Measurements from ENCODE around the gene MAP1LC3B.

Gene MAP1LC3B

DNA sequence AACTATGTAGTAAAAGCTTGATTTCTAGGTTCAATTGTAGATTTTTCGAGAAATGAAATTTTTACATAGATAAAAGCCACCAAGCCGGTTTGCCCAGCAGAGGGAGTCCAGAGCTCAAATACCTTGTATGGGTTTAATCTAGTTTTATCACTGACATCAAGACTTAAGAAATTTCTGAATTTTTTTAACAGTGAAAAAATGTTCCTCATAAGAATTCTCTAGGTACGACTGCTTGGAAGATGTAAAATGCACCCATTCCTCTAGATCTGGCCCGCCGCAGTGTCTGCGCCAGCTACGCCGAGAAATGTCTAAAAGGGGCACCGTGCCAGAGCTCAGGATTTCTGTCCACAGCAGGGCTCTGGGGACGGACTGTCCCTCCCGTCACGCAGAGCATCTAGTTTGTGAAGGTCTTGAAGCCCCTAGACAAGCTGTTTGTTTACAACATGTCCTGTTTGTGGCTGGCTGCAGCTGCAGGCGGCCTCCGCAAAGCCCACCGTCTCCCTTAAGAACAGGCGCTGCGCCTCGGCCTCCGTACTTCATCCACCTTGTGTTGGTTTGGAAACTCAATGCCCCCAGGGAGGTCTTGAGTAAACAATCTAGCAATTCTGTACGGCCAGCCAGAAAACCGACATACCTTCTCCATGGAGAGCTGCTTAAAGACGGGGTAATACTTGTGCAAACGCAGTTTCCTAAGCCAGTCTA, 24.8 kb downstream of the MAP1LC3B start:
- H3K9me3 ChIP-seq (ENCODE audit: control extremely low read depth in 1 of 5, control insufficient read depth in 4 of 5, insufficient read depth in 2 of 5, low read depth in 1 of 5, low read length in 4 of 5) = no peaks in the 10 kb centered on the region
- H3K27me3 ChIP-seq (replicated peaks in 2 of 5; ENCODE audit: control insufficient read depth in 4 of 5, insufficient read depth in 5 of 5, low read length in 4 of 5) = no peaks in the 10 kb centered on the region
- H3K36me3 ChIP-seq (ENCODE audit: control insufficient read depth in 4 of 4, insufficient read depth in 4 of 4, low read length in 3 of 4) = peaks cover 2 to 63% (median 38%) of the 10 kb centered on the region in 4 experiments
- POLR2A ChIA-PET = interaction anchor here (0.6 to 1.0 kb wide), 2 partner anchors 48 to 57 kb away, joined by 4 to 6 read pairs; no protein-coding TSS in a partner anchor
- peak; percentile 43 to 75 (median 66) for DNase-seq
- 94% methylated on average over 20 of the region's 23 CpGs for WGBS (ENCODE audit: insufficient coverage)
- H3K27ac ChIP-seq (ENCODE audit: insufficient read depth in 1 of 2, low read depth in 1 of 2, low read length in 2 of 2, poor library complexity in 1 of 2, severe bottlenecking in 2 of 2) = no peak overlapping the region
- CTCF ChIA-PET = interaction anchor here (0.6 to 2.1 kb wide), 13 partner anchors 9 to 256 kb away, joined by 3 to 18 read pairs (median 3); no protein-coding TSS in a partner anchor
- H3K4me3 ChIP-seq (ENCODE audit: control insufficient read depth in 1 of 7, extremely low read depth in 1 of 7, insufficient read depth in 4 of 7, low read depth in 2 of 7, low read length in 6 of 7) = no peak overlapping the region
- H3K4me1 ChIP-seq (ENCODE audit: control extremely low read depth in 1 of 4, control insufficient read depth in 4 of 4, insufficient read depth in 4 of 4, low read length in 3 of 4) = no peaks in the 10 kb centered on the region

DNA sequence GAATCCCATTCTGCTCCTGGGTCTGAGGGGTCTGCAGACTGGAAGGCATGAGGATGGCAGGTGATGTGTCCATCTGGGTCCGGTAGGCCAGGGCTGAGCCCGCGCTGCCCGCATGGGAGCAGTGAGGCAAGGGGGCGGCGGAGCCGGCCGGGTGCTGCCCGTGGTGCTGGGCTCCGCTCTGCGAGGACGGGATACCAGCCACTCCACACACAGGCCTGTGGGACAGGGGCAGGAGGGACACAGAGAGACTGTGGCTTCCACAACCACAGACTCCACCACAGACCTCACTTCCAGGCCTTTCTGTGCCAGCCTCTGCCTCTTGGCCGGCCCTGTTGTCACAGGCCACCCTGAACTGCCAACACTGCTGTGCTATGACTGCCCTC, 25.4 kb downstream of the MAP1LC3B start:
- Histone ChIP-seq H3K27me3 (replicated peaks in 2 of 5; ENCODE audit: control insufficient read depth in 4 of 5, insufficient read depth in 5 of 5, low read length in 4 of 5) (no peaks in the 10 kb centered on the region), H3K36me3 (ENCODE audit: control insufficient read depth in 4 of 4, insufficient read depth in 4 of 4, low read length in 3 of 4) (peaks cover 4 to 61% (median 36%) of the 10 kb centered on the region in 4 experiments), H3K4me1 (ENCODE audit: control extremely low read depth in 1 of 4, control insufficient read depth in 4 of 4, insufficient read depth in 4 of 4, low read length in 3 of 4) (no peaks in the 10 kb centered on the region), H3K27ac (ENCODE audit: insufficient read depth in 1 of 2, low read depth in 1 of 2, low read length in 2 of 2, poor library complexity in 1 of 2, severe bottlenecking in 2 of 2) (no peak overlapping the region), H3K4me3 (ENCODE audit: control insufficient read depth in 1 of 7, extremely low read depth in 1 of 7, insufficient read depth in 4 of 7, low read depth in 2 of 7, low read length in 6 of 7) (no peak overlapping the region), H3K9me3 (ENCODE audit: control extremely low read depth in 1 of 5, control insufficient read depth in 4 of 5, insufficient read depth in 2 of 5, low read depth in 1 of 5, low read length in 4 of 5) (no peaks in the 10 kb centered on the region)
- CTCF ChIA-PET = interaction anchor here (1.1 to 2.1 kb wide), 8 partner anchors 9 to 219 kb away, joined by 3 to 18 read pairs (median 4); no protein-coding TSS in a partner anchor
- 96% methylated on average over 3 of the region's 13 CpGs for WGBS (ENCODE audit: insufficient coverage)
- POLR2A ChIA-PET = no interaction called here
- DNase-seq = no peak

DNA sequence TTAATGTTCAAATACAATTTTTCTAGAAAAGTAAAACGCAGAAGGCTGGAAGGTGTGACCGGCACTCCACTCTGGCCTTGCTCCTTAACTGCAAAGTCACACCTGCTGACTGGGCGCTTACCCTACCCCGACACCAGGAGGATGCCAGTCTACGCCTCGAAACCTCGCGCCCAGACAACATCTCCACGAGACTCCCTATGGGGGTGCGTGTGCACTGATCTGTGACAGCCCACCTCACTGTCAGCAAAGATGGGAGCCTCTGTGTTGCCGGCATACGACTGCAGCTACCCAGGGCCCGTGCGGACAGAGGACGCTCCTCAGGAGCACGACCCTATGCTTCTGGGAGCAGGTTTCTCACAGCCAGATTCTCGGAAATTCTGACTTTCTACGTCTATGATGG, 26.1 kb downstream of the MAP1LC3B start:
- H3K4me3 ChIP-seq (ENCODE audit: control insufficient read depth in 1 of 7, extremely low read depth in 1 of 7, insufficient read depth in 4 of 7, low read depth in 2 of 7, low read length in 6 of 7) = no peak overlapping the region
- no peaks in the 10 kb centered on the region for H3K4me1 ChIP-seq (ENCODE audit: control extremely low read depth in 1 of 4, control insufficient read depth in 4 of 4, insufficient read depth in 4 of 4, low read length in 3 of 4)
- H3K36me3 ChIP-seq (ENCODE audit: control insufficient read depth in 4 of 4, insufficient read depth in 4 of 4, low read length in 3 of 4) = peaks cover 4 to 60% (median 35%) of the 10 kb centered on the region in 4 experiments
- ChIA-PET POLR2A (interaction anchor here (0.6 kb wide), 1 partner anchor 165 kb away, joined by 3 read pairs; no protein-coding TSS in a partner anchor), CTCF (interaction anchor here (1.0 to 2.1 kb wide), 3 partner anchors 8 to 218 kb away, joined by 3 to 18 read pairs (median 3); no protein-coding TSS in a partner anchor)
- WGBS (ENCODE audit: insufficient coverage) = over 99% methylated on average over 12 of the region's 18 CpGs
- H3K27ac ChIP-seq (ENCODE audit: insufficient read depth in 1 of 2, low read depth in 1 of 2, low read length in 2 of 2, poor library complexity in 1 of 2, severe bottlenecking in 2 of 2) = no peak overlapping the region
- no peaks in the 10 kb centered on the region for H3K27me3 ChIP-seq (replicated peaks in 2 of 5; ENCODE audit: control insufficient read depth in 4 of 5, insufficient read depth in 5 of 5, low read length in 4 of 5)
- no peaks in the 10 kb centered on the region for H3K9me3 ChIP-seq (ENCODE audit: control extremely low read depth in 1 of 5, control insufficient read depth in 4 of 5, insufficient read depth in 2 of 5, low read depth in 1 of 5, low read length in 4 of 5)
- DNase-seq = no peak

DNA sequence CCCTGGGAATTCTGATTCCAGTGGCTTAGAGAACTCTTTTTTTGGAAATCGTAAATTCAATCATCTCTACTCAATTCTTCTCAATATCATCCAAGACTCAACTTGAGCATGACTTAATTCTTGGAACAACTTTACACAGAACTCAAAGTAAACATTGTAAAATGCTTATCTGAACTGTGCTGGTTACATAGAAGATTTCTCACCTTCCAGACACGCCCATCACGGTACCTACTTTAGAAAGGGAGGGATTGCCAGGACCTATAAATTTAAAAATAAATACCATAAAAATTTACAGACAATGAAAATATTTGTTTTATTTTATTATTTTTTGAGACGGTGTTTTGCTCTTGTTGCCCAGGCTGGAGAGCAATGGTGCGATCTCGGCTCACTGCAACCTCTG, 26.5 kb downstream of the MAP1LC3B start:
- ChIA-PET CTCF (interaction anchor here (0.8 to 1.2 kb wide), 3 partner anchors 140 to 350 kb away, joined by 3 read pairs; no protein-coding TSS in a partner anchor), POLR2A (no interaction called here)
- H3K9me3 ChIP-seq (ENCODE audit: control extremely low read depth in 1 of 5, control insufficient read depth in 4 of 5, insufficient read depth in 2 of 5, low read depth in 1 of 5, low read length in 4 of 5) = no peaks in the 10 kb centered on the region
- no peaks in the 10 kb centered on the region for H3K4me1 ChIP-seq (ENCODE audit: control extremely low read depth in 1 of 4, control insufficient read depth in 4 of 4, insufficient read depth in 4 of 4, low read length in 3 of 4)
- H3K27me3 ChIP-seq (replicated peaks in 2 of 5; ENCODE audit: control insufficient read depth in 4 of 5, insufficient read depth in 5 of 5, low read length in 4 of 5) = no peaks in the 10 kb centered on the region
- no peak for DNase-seq
- H3K36me3 ChIP-seq (ENCODE audit: control insufficient read depth in 4 of 4, insufficient read depth in 4 of 4, low read length in 3 of 4) = peaks cover 4 to 61% (median 36%) of the 10 kb centered on the region in 4 experiments
- no peak overlapping the region for H3K27ac ChIP-seq (ENCODE audit: insufficient read depth in 1 of 2, low read depth in 1 of 2, low read length in 2 of 2, poor library complexity in 1 of 2, severe bottlenecking in 2 of 2)
- no peak overlapping the region for H3K4me3 ChIP-seq (ENCODE audit: control insufficient read depth in 1 of 7, extremely low read depth in 1 of 7, insufficient read depth in 4 of 7, low read depth in 2 of 7, low read length in 6 of 7)
- 100% methylated on average over 1 of the region's 6 CpGs for whole genome bisulfite sequencing (ENCODE audit: insufficient coverage)

DNA sequence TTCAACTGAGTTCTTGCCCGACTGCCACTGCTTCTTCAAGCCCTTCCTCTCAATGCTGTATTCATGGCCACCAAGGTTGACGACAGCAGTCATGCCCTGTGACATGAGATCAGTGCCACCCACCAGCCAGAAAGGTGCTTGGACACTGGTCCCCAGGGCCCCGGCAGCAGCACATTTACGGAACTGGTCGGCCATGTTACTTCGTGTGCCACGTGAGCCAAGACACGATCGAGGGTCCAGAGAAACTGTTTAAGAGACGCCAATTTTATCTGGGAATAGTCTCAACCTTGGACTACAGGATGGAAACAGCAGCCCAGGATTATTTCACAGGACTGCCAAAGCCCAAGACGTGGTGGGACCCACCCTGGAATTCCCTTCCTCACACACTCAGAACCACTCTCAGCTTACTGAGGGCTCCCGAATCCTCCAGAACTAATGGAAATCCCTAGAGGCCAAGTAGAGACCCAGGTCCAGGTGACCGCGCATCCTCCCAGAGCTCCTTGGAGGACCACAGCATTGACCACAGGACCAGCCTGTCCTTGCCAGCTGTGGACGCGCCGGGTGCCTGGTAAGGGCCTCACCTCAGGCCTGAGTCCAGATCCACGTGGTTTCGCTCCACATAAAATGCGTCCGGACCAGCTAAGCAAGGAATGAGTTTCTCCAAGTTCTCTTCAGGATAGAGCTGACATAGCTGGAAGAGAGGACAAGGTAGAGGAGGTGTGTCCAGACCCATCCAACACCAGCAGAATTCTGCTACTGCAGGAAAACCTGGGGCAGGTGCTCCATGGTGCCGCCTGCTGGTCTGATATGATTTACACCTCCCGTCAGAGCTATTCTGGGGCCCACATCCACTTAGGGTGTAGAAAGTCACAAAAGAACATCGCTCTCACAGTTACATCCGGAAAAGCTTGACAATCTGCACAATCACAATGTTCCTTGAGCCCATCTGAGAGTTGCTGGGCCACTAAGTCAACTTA, 28.2 kb downstream of the MAP1LC3B start:
- Histone ChIP-seq H3K4me1 (ENCODE audit: control extremely low read depth in 1 of 4, control insufficient read depth in 4 of 4, insufficient read depth in 4 of 4, low read length in 3 of 4) (no peaks in the 10 kb centered on the region), H3K9me3 (ENCODE audit: control extremely low read depth in 1 of 5, control insufficient read depth in 4 of 5, insufficient read depth in 2 of 5, low read depth in 1 of 5, low read length in 4 of 5) (no peaks in the 10 kb centered on the region), H3K36me3 (ENCODE audit: control insufficient read depth in 4 of 4, insufficient read depth in 4 of 4, low read length in 3 of 4) (peaks cover 4 to 58% (median 32%) of the 10 kb centered on the region in 4 experiments), H3K27ac (ENCODE audit: insufficient read depth in 1 of 2, low read depth in 1 of 2, low read length in 2 of 2, poor library complexity in 1 of 2, severe bottlenecking in 2 of 2) (no peak overlapping the region), H3K27me3 (replicated peaks in 2 of 5; ENCODE audit: control insufficient read depth in 4 of 5, insufficient read depth in 5 of 5, low read length in 4 of 5) (no peaks in the 10 kb centered on the region), H3K4me3 (ENCODE audit: control insufficient read depth in 1 of 7, extremely low read depth in 1 of 7, insufficient read depth in 4 of 7, low read depth in 2 of 7, low read length in 6 of 7) (no peak overlapping the region)
- WGBS (ENCODE audit: insufficient coverage) = 95% methylated on average over 24 of the region's 25 CpGs
- POLR2A ChIA-PET = no interaction called here
- CTCF ChIA-PET = interaction anchor here (0.9 kb wide), 1 partner anchor 15 kb away, joined by 3 read pairs; no protein-coding TSS in a partner anchor
- no peak for DNase-seq

DNA sequence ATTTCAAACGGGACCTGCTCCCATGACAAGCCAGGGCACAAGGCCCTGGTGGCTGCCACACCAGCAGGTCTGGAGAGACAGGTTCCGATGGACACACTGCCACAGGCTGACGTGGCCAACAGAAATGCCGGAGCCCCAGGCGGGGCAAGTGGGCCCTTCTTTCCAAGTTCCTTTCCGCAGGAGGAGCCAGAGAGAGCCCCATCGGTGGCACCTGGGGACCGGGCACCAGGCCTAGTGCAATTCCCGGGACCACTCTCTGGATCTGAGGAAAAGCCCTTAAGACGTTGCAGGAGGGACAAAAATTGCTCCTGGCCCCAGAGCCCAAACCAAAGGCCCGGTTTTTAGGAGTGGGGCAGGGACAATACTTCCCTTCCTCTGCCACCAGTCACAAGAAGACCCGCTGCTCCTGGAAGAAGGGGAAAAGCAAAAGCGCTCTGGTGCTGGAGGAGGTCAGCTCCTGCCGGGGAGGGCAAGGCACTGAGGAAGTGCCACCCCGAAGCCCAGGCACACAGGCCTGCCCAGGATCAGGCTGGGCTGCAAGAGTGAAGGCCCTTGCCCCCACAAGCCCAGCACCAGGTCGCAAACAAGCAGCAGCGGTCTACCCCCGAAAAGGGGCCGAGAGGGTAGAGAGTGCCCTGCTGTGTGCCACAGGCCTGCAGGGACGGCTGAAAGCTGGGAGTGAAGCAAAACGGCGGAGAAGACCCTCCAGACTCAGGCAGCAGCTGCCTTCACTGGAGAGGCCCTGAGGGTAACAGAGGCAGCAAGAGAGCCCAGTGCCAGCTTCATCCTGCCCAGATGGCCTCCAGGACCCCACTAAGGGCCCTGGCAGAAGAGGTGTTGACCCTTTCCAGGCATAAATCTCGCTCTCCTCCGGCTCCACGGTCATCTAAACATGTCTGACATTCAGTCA, 29.1 kb downstream of the MAP1LC3B start:
- Histone ChIP-seq H3K27ac (ENCODE audit: insufficient read depth in 1 of 2, low read depth in 1 of 2, low read length in 2 of 2, poor library complexity in 1 of 2, severe bottlenecking in 2 of 2) (no peak overlapping the region), H3K4me3 (ENCODE audit: control insufficient read depth in 1 of 7, extremely low read depth in 1 of 7, insufficient read depth in 4 of 7, low read depth in 2 of 7, low read length in 6 of 7) (no peak overlapping the region), H3K9me3 (ENCODE audit: control extremely low read depth in 1 of 5, control insufficient read depth in 4 of 5, insufficient read depth in 2 of 5, low read depth in 1 of 5, low read length in 4 of 5) (no peaks in the 10 kb centered on the region), H3K27me3 (replicated peaks in 2 of 5; ENCODE audit: control insufficient read depth in 4 of 5, insufficient read depth in 5 of 5, low read length in 4 of 5) (no peaks in the 10 kb centered on the region), H3K4me1 (ENCODE audit: control extremely low read depth in 1 of 4, control insufficient read depth in 4 of 4, insufficient read depth in 4 of 4, low read length in 3 of 4) (no peaks in the 10 kb centered on the region), H3K36me3 (ENCODE audit: control insufficient read depth in 4 of 4, insufficient read depth in 4 of 4, low read length in 3 of 4) (peaks cover 4 to 52% (median 28%) of the 10 kb centered on the region in 4 experiments)
- 97% methylated on average over 20 of the region's 25 CpGs for WGBS (ENCODE audit: insufficient coverage)
- DNase-seq = no peak
- ChIA-PET POLR2A (no interaction called here), CTCF (interaction anchor here (0.7 to 0.9 kb wide), 2 partner anchors 14 to 335 kb away, joined by 3 read pairs; no protein-coding TSS in a partner anchor)

Measured in common myeloid progenitor, CD34-positive (primary cell).